ENCODE data around the gene C10orf143. TPM values are rescaled to one million over a fixed set of nuclear protein-coding genes. Genes with fewer than 3 reads are reported as not detected.
"Not testable (repeated sequence)": the region's sequence is repeated elsewhere in the genome, so short reads cannot be mapped to it uniquely, and the experiment has no call there.

C10orf143 gene
- total RNA-seq, 3 donors from 2014 or later = 2.3 to 10.4 (median 4.2) TPM

GRCh38 chr10:130026670-130027456, 83.8 kb downstream of the C10orf143 start:
- no peak for TF ChIP-seq CTCF (IDR thresholded peaks at IDR 0.05)
- intact Hi-C loops (cut with DNase I, micrococcal nuclease) = no loop called here
- Histone ChIP-seq H3K4me3 (no peak overlapping the region), H3K9me3 (no peaks in the 10 kb centered on the region), H3K4me1 (ENCODE audit: low read depth) (no peaks in the 10 kb centered on the region), H3K36me3 (ENCODE audit: low read depth) (no peaks in the 10 kb centered on the region)
- DNase-seq (no peak), ATAC-seq (no peak)

- DNase-seq (no peak), ATAC-seq (no peak)
- intact Hi-C loops (cut with DNase I, micrococcal nuclease) = no loop called here
- no peak for TF ChIP-seq CTCF (IDR thresholded peaks at IDR 0.05)
- no peak overlapping the region for H3K4me3 ChIP-seq
- no peaks in the 10 kb centered on the region for H3K9me3 ChIP-seq
- H3K36me3 ChIP-seq (ENCODE audit: low read depth) = no peaks in the 10 kb centered on the region
- H3K4me1 ChIP-seq (ENCODE audit: low read depth) = no peaks in the 10 kb centered on the region
Measured at GRCh38 chr10:130025811-130026485, 84.7 kb downstream of the C10orf143 start.

- H3K36me3 ChIP-seq (ENCODE audit: low read depth) = no peaks in the 10 kb centered on the region
- no peak for TF ChIP-seq CTCF (IDR thresholded peaks at IDR 0.05)
- DNase-seq (no peak), ATAC-seq (no peak)
- intact Hi-C loops (cut with DNase I, micrococcal nuclease) = no loop called here
- H3K4me1 ChIP-seq (ENCODE audit: low read depth) = no peaks in the 10 kb centered on the region
- no peak overlapping the region for H3K4me3 ChIP-seq
- no peaks in the 10 kb centered on the region for H3K9me3 ChIP-seq
Measured at GRCh38 chr10:130025326-130025725, 85.3 kb downstream of the C10orf143 start.

GRCh38 chr10:130024779-130025325, 85.8 kb downstream of the C10orf143 start:
- H3K4me1 ChIP-seq (ENCODE audit: low read depth) = no peaks in the 10 kb centered on the region
- DNase-seq (no peak), ATAC-seq (no peak)
- intact Hi-C loops (cut with DNase I, micrococcal nuclease) = no loop called here
- no peaks in the 10 kb centered on the region for H3K9me3 ChIP-seq
- no peak overlapping the region for H3K4me3 ChIP-seq
- no peak for TF ChIP-seq CTCF (IDR thresholded peaks at IDR 0.05)
- no peaks in the 10 kb centered on the region for H3K36me3 ChIP-seq (ENCODE audit: low read depth)

GRCh38 chr10:130024326-130024725, 86.3 kb downstream of the C10orf143 start:
- H3K36me3 ChIP-seq (ENCODE audit: low read depth); H3K4me3 ChIP-seq; H3K4me1 ChIP-seq (ENCODE audit: low read depth); ATAC-seq; intact Hi-C loops (cut with DNase I, micrococcal nuclease); H3K9me3 ChIP-seq; DNase-seq: not testable (repeated sequence)
